Suppressor macrophage treated with lipopolysaccharide for 1 hour (primary cell): ENCODE data around the gene KPNA4.
"Not testable (repeated sequence)": the region's sequence is repeated elsewhere in the genome, so short reads cannot be mapped to it uniquely, and the experiment has no call there.

Source experiments
- DNase-seq, 3 donors: peaks; one replicate each; pipeline ENCODE4 v3.0.0-alpha.2; 2020 to 2022

Gene KPNA4

DNA sequence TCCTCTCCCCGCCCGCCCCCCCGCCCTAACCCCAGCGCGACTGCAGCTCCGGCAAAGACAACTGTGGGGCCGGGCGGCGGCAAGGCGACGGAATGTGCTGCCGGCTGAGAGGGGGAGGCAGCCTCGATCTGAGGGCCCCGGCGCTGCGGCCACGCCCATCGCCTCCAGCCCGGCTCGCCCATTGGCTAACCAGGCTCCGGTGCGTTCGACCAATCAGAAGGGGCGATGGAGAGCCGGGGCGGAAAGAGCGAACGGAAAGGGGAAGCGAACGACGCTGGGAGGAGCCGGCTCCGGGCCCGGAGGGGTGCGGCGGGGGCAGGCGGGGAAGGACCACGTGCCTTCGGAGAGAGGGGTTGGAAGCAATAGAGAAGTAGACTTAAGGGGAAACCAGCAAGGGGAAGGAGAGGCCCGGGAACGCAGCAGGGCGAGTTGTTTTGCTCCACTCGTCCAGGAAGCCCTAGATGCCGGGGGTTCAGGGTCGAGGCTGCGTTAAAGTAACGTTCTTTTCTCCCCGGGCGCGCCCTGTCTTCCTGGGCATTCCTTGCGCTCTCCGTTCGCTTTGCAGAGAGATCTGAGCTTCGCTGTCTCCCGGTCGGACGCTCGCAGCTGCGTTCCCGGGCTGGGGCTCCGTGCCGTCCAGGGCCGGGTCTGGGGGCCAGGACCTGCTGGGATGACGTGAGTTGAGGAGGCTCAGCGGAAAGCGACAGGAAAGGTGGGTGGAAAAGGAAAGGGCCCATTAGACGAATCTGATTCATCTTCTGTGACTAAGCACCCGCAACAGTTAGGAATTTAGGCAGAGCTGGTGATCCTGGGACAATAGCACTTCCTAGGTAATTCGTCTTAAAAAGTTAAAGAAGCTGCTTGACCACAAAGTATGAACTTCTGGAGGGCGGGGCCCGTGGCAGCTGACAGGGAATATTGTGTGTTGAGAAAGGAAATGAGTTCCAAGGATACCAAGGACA lies at the start of gene KPNA4:
KPNA4 (minus strand) TSS at position 130 of the 962 bp plus-strand sequence. CDS start 289 bp downstream, outside the sequence.
- DNase-seq, result peak; percentile 99 to 100 (median 99)

GRCh38 chr3:160613661-160614060 lies 48.3 kb upstream of the KPNA4 start:
- no peak for DNase-seq

DNA sequence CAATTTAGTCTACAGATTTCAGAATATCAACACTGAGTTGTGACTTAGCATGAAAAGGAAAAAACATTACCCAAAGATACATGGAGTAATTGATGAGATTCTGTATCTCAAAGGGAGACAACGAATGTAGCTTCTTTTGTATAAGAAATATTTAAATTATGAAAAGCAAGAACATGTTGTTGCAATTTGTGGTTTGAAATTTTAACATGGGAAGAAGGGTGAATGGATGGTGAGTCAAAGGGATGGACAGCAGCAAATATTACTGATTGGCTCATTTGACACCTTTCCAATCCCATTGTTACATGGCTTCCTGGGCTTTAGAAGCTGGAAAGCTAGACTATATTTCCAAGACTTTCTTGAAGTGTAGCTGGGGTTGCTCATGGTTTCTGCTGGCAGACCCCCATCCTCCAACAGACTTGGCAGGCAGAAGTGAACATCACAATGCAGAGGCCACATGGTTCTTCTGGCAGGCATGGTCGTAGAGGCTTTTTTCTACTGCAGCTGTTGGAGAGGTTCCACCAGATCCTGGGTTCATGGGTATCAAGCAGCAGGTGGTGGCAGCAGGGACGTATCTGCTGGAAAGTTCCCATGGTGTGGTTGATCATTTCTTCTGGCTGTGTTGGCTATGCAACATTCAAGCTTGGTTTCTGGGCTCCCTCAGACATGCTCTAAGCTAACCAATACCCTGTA lies 47.2 kb upstream of the KPNA4 start:
- no peak for DNase-seq

- no peak for DNase-seq
Observed at GRCh38 chr3:160611141-160611540, 45.8 kb upstream of the KPNA4 start.

GRCh38 chr3:160608870-160609269 lies 43.5 kb upstream of the KPNA4 start:
- no peak for DNase-seq

GRCh38 chr3:160607826-160608225 lies 42.5 kb upstream of the KPNA4 start:
- DNase-seq, result no peak

- DNase-seq, result no peak
Observed at GRCh38 chr3:160605315-160605714, 39.9 kb upstream of the KPNA4 start.

DNA sequence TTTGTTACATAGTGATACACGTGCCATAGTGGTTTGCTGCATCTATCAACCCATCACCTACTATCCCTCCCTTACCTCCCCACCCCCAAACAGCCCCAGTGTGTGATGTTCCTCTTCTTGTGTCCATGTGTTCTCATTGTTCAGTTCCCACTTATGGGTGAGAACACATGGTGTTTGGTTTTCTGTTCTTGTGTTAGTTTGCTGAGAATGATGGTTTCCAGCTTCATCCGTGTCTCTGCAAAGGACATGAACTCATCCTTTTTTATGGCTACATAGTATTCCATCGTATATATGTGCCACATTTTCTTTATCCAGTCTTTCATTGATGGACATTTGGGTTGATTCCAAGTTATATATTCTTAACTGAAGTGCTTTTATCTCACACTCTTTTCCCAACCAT lies 38.5 kb upstream of the KPNA4 start:
- not testable (repeated sequence) for DNase-seq

DNA sequence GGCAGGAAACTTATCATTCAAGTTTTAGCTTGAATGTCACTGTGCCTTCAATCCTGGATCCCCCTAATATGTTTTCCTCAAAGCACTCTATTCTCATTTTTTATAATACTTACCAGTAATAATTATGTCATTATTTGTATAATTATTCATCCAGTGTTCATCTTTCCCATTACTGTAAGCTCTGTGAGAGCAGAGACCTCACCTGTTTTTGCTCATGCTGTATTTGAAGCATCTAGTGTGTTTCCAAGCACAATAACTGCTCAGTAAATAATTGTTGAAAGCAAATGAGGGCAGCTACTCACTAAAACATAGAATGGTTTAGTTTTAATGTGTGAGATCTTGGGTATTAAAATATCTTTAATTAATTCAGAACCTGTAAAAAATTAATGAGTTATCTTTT lies 36.9 kb upstream of the KPNA4 start:
- no peak for DNase-seq

- DNase-seq, result no peak
Observed at GRCh38 chr3:160601288-160601687, 35.9 kb upstream of the KPNA4 start.

DNA sequence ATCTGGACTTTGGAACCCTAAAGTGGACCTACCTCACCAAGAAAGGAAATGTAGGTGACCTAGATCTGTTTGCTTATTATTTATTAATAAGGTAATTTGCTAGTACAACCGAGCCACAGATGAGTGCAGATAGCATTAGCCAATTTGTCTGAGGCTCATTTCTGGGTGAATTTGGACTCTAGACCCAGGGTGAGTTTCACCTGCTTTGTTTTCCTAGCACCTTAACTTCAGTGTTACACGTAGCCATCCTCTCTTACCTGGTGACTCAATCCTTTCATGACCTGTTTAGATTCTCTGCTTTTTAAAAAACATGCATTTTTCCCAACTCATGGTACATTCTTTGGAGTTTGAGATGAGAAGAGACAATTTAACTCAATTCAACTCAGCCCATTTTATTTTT lies 33.5 kb upstream of the KPNA4 start:
- no peak for DNase-seq

DNA sequence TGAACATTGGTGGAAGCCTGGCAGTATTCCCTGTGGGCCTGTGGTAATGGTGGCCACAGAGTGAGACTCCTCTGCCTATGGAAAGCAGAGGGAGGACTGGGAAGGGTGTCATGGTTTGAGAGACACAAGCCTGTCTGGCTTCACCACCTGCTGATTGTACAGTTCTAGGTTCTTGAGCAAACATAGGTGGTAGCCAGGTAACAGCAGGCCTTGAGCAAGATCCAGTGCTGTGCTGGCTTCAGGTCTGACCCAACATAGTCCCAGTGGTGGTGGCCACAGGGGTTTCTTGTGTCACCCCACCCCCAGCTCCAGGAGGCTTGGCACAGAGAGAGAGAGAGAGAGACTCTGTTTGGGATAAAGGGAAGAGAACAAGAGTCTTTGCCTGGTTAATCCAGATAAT lies 22.7 kb upstream of the KPNA4 start:
- no peak for DNase-seq

DNA sequence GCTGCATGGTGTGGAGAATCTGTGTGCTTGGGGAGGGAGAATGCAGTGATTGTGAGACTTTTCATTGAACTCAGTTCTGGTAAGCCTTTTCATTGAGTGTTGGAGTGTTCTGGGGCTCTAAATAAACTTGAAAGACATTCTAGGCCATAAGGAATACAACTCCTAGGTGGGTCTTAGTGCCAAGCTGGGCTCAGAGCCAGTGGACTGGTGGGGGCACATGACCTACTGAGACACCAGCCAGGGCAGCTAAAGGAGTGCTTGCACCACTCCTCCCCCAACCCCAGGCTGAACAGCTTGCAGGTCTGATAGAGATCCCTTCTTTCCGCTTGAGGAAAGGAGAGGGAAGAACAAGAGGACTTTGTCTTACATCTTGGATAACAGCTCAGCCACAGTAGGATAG lies 21.7 kb upstream of the KPNA4 start:
- no peak for DNase-seq

- DNase-seq, result no peak
Observed at GRCh38 chr3:160586679-160587078, 21.3 kb upstream of the KPNA4 start.

DNA sequence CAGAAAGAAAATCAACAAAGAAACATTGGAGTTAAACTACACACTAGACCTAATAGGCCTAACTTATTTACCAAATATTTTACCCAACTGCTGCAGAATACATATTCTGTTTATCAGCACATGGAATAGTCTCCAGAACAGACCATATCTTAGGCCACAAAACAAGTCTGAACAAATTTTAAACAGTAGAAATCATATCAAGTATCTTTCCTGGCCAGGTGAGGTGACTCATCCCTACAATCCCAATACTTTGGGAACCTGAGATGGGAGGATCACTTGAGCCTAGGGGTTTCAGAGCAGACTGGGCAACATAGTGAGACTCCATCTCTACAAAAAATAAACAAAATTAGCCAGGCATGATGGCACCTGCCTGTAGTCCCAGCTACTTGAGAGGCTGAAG lies 18.1 kb upstream of the KPNA4 start:
- no peak for DNase-seq

DNA sequence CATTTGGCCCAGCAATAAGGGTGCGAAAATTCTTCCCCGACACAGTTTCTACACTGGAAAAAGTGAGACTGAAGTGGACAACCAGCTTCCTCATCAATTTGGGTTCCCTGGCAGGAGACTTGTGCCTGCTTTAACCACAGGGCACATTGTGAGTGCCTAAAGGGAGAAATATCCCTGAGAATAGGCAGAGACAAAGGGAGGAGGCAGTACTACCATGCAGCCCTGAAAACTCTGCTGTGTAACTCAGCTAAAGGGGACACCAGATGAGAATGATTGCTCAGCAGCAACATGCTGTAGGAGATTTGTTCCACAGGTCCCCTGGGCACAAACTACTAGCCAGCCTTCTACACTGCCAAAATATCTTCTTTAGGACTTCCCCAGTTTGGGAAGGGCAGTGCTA lies 15.6 kb upstream of the KPNA4 start:
- no peak for DNase-seq

GRCh38 chr3:160577556-160578195 lies 12.3 kb upstream of the KPNA4 start:
- no peak for DNase-seq

DNA sequence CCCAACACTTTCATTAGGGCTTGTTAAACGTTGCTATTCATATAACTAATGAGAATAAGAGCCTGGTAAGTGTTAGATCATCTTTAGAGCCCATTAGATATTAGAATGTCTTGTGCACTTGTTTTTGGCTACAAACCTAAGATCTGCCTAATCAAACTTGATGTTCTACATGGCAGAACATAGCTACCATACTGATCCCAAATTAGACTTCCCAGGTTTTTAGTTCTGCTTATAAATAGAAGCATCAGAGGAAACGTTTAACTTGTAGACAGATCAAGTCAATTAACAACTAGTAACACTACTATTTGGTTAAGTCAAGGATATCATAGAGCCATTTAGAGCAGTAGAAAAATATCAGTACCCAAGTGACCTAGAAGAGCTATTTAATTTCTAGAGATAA lies 11.7 kb upstream of the KPNA4 start:
- no peak for DNase-seq

- no peak for DNase-seq
Observed at GRCh38 chr3:160576621-160577020, 11.2 kb upstream of the KPNA4 start.

DNA sequence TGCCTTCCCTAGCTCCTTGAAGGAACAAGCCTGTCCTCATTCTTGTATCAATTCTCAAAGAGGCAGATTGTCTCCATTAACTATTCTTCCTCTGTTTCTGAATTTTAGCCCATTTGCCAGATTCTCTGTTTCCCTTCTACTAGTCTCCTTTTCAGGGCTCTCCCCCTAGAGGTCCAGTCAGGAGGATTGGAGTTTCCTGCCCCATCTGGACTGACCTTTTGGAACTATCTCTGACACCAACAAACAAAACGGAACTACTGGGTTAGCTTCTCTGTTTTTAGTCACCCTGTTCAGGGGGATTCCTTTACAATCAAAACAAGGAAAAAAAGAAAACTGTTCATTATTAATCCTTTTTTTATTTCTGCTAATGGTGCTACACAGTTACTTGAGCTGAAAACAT lies 10.2 kb upstream of the KPNA4 start:
- DNase-seq, result no peak

GRCh38 chr3:160574636-160575035 lies 9.3 kb upstream of the KPNA4 start:
- no peak for DNase-seq

DNA sequence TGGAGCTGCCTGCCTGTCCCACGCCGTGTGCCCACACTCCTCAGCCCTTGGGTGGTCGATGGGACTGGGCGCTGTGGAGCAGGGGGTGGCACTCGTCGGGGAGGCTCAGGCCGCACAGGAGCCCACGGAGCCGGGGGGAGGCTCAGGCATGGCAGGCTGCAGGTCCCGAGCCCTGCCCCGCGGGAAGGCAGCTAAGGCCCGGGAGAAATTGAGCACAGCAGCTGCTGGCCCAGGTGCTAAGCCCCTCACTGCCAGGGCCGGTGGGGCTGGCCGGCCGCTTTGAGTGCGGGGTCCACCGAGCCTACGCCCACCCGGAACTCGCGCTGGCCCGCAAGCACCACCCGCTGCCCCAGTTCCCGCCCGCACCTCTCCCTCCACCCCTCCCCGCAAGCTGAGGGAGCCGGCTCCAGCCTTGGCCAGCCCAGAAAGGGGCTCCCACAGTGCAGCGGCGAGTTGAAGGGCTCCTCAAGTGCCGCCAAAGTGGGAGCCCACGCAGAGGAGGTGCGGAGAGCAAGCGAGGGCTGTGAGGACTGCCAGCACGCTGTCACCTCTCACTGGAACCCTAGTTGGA lies 8.7 kb upstream of the KPNA4 start:
- not testable (repeated sequence) for DNase-seq
